HG03558 (cell line): Measurements from ENCODE around the gene EXOC3L1.

ENCODE experiments used
- ATAC-seq: cut with Tn5 transposase; IDR thresholded peaks from one replicate; pipeline ENCODE4 v1.9.1; 2021; ENCODE audit warnings: moderate number of reproducible peaks; ENCODE audit not compliant: unreplicated experiment; ENCODE audit errors: extremely low read depth

The EXOC3L1 gene

GRCh38 chr16:67150047-67150832 is 39.7 kb downstream of the EXOC3L1 start:
- ATAC-seq: no peak

GRCh38 chr16:67149276-67150046 is 40.5 kb downstream of the EXOC3L1 start:
- no peak for ATAC-seq

DNA sequence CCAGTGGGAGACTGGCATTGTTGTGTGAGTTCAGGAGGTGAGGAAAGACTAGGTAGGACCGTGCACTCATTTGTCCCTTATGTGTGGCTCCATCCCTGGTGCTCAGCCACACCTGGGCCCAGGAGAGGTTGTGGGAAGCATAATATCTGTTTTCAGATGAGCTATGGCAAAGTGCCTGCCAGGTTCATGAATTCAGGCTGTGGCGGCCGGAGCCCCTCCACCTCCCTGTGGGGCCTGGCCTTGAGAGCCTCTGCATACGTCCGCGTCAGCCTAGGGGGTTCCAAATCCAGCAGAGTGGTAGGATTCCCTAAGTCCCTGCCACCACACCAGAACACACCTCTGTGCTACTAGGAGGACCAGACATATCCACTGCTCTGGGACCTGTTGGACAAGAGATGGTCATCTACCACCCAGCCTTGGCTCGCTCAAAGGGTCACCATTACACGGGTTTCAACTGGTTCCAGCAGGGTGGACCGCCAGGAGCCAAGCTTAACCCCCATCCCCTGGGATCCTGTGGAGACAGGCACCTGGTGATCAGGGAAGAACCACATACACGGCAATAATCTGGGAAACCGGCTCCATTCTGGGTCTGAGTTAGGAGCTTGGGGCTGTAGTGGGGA is 41.2 kb downstream of the EXOC3L1 start:
- no peak for ATAC-seq

GRCh38 chr16:67148221-67148620 is 41.7 kb downstream of the EXOC3L1 start:
- ATAC-seq: no peak

- no peak for ATAC-seq
Measured at GRCh38 chr16:67147437-67148140, 42.3 kb downstream of the EXOC3L1 start.

DNA sequence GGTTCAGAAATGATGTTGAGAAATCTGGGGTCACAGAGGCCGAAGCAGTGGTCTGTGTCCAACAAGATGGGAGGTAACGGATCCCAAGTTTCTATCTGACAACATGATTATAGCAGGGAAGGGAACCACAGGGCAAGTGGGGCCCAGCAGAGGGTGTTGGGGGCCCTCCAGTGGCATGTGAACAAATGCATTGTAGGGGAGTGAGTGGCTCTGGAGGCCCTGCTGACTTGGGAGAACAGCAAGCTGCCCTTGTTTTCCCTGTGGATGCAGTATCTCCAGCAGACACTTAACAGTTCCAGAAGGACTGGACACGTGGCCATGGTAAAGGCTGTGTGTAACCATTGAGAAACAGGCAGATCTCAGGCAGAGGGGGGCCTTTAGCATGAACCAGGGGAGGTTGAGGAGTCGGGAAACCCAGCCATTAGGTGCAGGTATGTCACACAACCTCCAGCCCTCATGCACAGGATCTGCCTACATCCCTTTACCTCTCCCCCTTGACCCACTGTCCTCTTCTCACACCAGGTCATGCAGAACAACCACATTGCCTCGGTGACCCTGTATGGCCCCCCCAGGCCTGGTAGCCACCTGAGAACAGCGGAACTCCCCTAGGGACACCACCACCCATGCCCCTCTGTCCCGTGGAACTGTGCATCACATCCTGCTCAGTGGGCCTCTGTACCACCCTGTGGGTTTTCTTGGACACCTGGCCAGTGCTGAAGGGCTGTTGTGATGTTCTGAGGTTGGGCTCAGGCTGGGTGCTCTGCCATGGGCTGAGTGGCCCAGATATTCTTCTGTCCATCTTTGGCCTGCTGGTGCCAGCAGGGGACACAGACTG is 43.2 kb downstream of the EXOC3L1 start:
- no peak for ATAC-seq

GRCh38 chr16:67145746-67146145 is 44.2 kb downstream of the EXOC3L1 start:
- ATAC-seq: no peak

DNA sequence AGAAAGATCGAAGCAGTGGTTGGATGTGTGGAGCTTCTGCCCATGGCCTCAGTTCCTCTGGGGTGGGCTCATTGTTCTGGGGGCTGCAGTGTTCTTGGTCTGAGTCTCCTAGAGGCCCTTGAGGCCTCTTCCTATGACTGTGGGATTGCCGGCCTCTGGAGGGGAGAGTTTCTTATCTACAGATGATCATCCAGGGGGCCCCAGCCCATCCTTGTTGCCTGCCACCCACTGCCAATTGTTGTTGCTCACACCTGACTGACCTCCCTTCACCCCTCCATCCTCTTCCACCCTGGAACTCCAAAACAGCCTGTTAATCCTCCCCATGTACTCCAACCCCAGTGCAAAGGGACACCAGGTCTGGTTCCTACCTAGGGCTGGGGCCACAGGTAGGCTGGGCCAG is 45.0 kb downstream of the EXOC3L1 start:
- no peak for ATAC-seq

DNA sequence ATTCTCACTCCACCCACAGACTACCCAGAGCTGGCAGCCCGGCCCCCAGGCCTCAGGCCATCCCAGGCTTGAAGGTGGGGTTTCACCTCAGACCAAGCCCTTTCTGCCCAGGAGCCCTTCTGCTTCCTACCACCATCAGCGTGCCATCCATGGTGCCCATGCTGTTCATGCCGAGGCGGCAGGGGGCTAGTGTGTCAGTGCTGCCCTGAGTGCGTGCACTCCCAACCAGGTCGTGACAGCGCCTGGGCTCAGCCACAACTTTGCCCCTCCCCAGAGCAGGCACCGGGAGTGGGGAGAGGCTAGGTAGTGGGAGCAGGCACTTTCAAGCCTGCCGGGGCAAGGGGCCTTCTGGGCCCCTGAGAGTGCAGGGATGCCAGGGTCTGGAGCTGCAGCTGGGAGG is 47.6 kb downstream of the EXOC3L1 start:
- ATAC-seq: no peak

- ATAC-seq: no peak
Measured at GRCh38 chr16:67141391-67141790, 48.5 kb downstream of the EXOC3L1 start.

DNA sequence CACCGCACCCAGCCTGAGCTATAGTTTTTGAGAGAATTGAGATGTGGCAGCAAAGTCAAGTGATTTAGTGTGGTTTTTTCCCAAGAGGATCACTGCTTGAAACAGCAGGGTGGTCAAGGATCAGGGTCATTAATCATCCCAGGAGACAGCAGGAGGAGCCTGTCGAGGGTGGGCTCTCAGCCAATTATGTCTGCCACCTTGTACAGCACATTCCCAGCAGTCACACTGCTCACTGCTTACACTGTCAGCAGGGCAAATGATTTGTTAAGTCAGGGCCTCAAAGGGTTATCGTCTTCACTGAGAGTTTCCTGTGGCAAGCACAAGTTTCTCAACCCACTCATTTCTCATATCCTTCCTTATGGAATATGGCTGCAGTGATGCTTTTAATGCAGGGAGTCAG is 52.3 kb downstream of the EXOC3L1 start:
- ATAC-seq: no peak
